IMR-90 (cell line): ENCODE measurements around the gene FN3KRP. TPM values are rescaled to one million over a fixed set of nuclear protein-coding genes. Genes with fewer than 3 reads are reported as not detected.

Experiments used
- ATAC-seq: fragments of 200-7000 bp; cut with Tn5 transposase; 2 replicates; pipeline ENCODE4 v1.9.1; 2020; ENCODE audit warnings: low read depth, mild to moderate bottlenecking, moderate library complexity
- BruUV-seq: library from RNA; stranded (reverse); fragments of 400-500 nt; replicated peaks from 2 replicates; lab custom pipeline; 2021; lab: Mats Ljungman, UMichigan
- CTCF ChIA-PET: fragments of 300-600 bp; formaldehyde crosslinking; extraction: SDS; loops from one replicate; lab custom pipeline; 2021; ENCODE audit warnings: antibody characterized with exemption; lab: Yijun Ruan, JAX
- POLR2A ChIA-PET: fragments of 300-600 bp; sonication (Branson Sonifier 250); formaldehyde crosslinking; loops from one replicate; lab custom pipeline; 2022; ENCODE audit warnings: antibody characterized with exemption; ENCODE audit not compliant: unreplicated experiment; lab: Charles Lee
- DNase-seq: peaks from one replicate; pipeline ENCODE4 v3.0.0; 2013
- H2AFZ ChIP-seq: replicated peaks from 2 replicates; pipeline ENCODE3; 2013; ENCODE audit warnings: low read length, mild to moderate bottlenecking; ENCODE audit not compliant: poor library complexity
- H2AK5ac ChIP-seq: 2 replicates; pipeline ENCODE4 v1.6.1; 2013; ENCODE audit warnings: low read depth, low read length, inconsistent platforms
- H2AK9ac ChIP-seq: replicated peaks from 2 replicates; pipeline ENCODE3; 2013; ENCODE audit warnings: mild to moderate bottlenecking, low read depth, low read length, moderate library complexity; ENCODE audit not compliant: poor library complexity
- H2BK120ac ChIP-seq: 2 replicates; pipeline ENCODE4 v1.6.1; 2013; ENCODE audit warnings: low read depth, low read length, inconsistent platforms
- H2BK15ac ChIP-seq: 3 replicates; pipeline ENCODE4 v1.6.1; 2013; ENCODE audit warnings: low read depth, low read length, inconsistent platforms
- H2BK20ac ChIP-seq: 2 replicates; pipeline ENCODE4 v1.6.1; 2013; ENCODE audit warnings: low read depth, mild to moderate bottlenecking, inconsistent platforms, low read length, moderate library complexity
- H2BK5ac ChIP-seq: 2 replicates; pipeline ENCODE4 v1.6.1; 2013; ENCODE audit warnings: mild to moderate bottlenecking, low read depth, low read length, inconsistent platforms; ENCODE audit not compliant: poor library complexity, severe bottlenecking
- H3K14ac ChIP-seq: replicated peaks from 2 replicates; pipeline ENCODE4 v1.6.1; 2013; ENCODE audit warnings: low read depth, low read length, inconsistent platforms
- H3K18ac ChIP-seq: 2 replicates; pipeline ENCODE4 v1.6.1; 2013; ENCODE audit warnings: low read depth, low read length, control low read depth
- H3K23ac ChIP-seq: 2 replicates; pipeline ENCODE4 v1.6.1; 2013; ENCODE audit warnings: low read depth, low read length, inconsistent platforms
- H3K27ac ChIP-seq: 2 replicates; pipeline ENCODE4 v1.5.1; 2013; ENCODE audit warnings: mild to moderate bottlenecking, control low read depth, low read length; ENCODE audit not compliant: insufficient read depth
- H3K27me3 ChIP-seq: 2 replicates; pipeline ENCODE4 v1.6.1; 2013; ENCODE audit warnings: low read length; ENCODE audit not compliant: control insufficient read depth, insufficient read depth
- H3K36me3 ChIP-seq: 2 replicates; pipeline ENCODE4 v1.6.1; 2013; ENCODE audit warnings: low read length, mixed read lengths; ENCODE audit not compliant: control insufficient read depth, insufficient read depth
- H3K4ac ChIP-seq: 2 replicates; pipeline ENCODE4 v1.6.1; 2013; ENCODE audit warnings: low read depth, low read length, inconsistent platforms
- H3K4me1 ChIP-seq: 2 replicates; pipeline ENCODE4 v1.6.1; 2013; ENCODE audit warnings: low read length, mixed read lengths; ENCODE audit not compliant: control insufficient read depth, insufficient read depth
- H3K4me2 ChIP-seq: 2 replicates; pipeline ENCODE4 v1.6.1; 2013; ENCODE audit warnings: low read depth, mild to moderate bottlenecking, control low read depth, low read length, moderate library complexity
- H3K4me3 ChIP-seq: 2 replicates; pipeline ENCODE4 v1.5.1; 2013; ENCODE audit warnings: low read depth, mild to moderate bottlenecking, control low read depth, low read length, moderate library complexity; ENCODE audit not compliant: insufficient read depth
- H3K56ac ChIP-seq: 2 replicates; pipeline ENCODE4 v1.6.1; 2013; ENCODE audit warnings: low read length, inconsistent platforms; ENCODE audit not compliant: insufficient read depth; ENCODE audit errors: extremely low read depth
- H3K79me1 ChIP-seq, 2 experiments: 2 replicates each; pipeline ENCODE4 v1.6.1; 2013; ENCODE audit warnings: low read length in 2 of 2, inconsistent platforms in 1 of 2, low read depth in 1 of 2
- H3K9ac ChIP-seq: 2 replicates; pipeline ENCODE4 v1.6.1; 2013; ENCODE audit warnings: low read depth, low read length, control low read depth
- H3K9me1 ChIP-seq: 2 replicates; pipeline ENCODE4 v1.6.1; 2013; ENCODE audit warnings: low read length, inconsistent platforms; ENCODE audit not compliant: insufficient read depth
- H3K9me3 ChIP-seq: 2 replicates; pipeline ENCODE4 v1.6.1; 2013; ENCODE audit warnings: low read length; ENCODE audit not compliant: control insufficient read depth, insufficient read depth
- H4K20me1 ChIP-seq: 2 replicates; pipeline ENCODE4 v1.6.1; 2013; ENCODE audit warnings: low read length, inconsistent platforms; ENCODE audit not compliant: insufficient read depth
- H4K5ac ChIP-seq: 2 replicates; pipeline ENCODE4 v1.6.1; 2013; ENCODE audit warnings: mild to moderate bottlenecking, low read depth, low read length, control low read depth
- H4K8ac ChIP-seq, 2 experiments: 2 replicates each; pipeline ENCODE4 v1.6.1; 2013; ENCODE audit warnings: low read depth in 2 of 2, low read length in 2 of 2, control low read depth in 1 of 2, inconsistent platforms in 1 of 2
- H4K91ac ChIP-seq: 2 replicates; pipeline ENCODE4 v1.6.1; 2013; ENCODE audit warnings: low read depth, low read length, inconsistent platforms; ENCODE audit not compliant: insufficient read depth
- BHLHE40 ChIP-seq: fragments of 150-350 bp; IDR thresholded peaks from 2 replicates; pipeline ENCODE4 v1.6.1; 2016; ENCODE audit warnings: mild to moderate bottlenecking, low read depth, low read length
- FOS ChIP-seq: fragments of 150-350 bp; IDR thresholded peaks from 2 replicates; pipeline ENCODE4 v1.6.1; 2016; ENCODE audit warnings: low read depth, low read length
- MAFK ChIP-seq: IDR thresholded peaks from 2 replicates; pipeline ENCODE4 v1.6.1; 2012; ENCODE audit warnings: low read depth, low read length, improper control_type of control experiment
- MAZ ChIP-seq: IDR thresholded peaks from 2 replicates; pipeline ENCODE4 v1.6.1; 2012; ENCODE audit warnings: low read depth, mild to moderate bottlenecking, low read length, improper control_type of control experiment, moderate library complexity, borderline replicate concordance
- POLR2A ChIP-seq: IDR thresholded peaks from 2 replicates; pipeline ENCODE4 v1.6.1; 2012; ENCODE audit warnings: mild to moderate bottlenecking, low read depth, low read length
- RAD21 ChIP-seq: IDR thresholded peaks from 2 replicates; pipeline ENCODE4 v1.6.1; 2012; ENCODE audit warnings: low read length, improper control_type of control experiment
- RCOR1 ChIP-seq: IDR thresholded peaks from 2 replicates; pipeline ENCODE4 v1.6.1; 2012; ENCODE audit warnings: mild to moderate bottlenecking, low read length, improper control_type of control experiment; ENCODE audit not compliant: insufficient replicate concordance
- SMC3 ChIP-seq: fragments of 150-350 bp; IDR thresholded peaks from 2 replicates; pipeline ENCODE4 v1.6.1; 2016; ENCODE audit warnings: low read depth, mild to moderate bottlenecking, antibody characterized with exemption, low read length, moderate library complexity
- WGBS, 2 experiments: methylation state at CpG; one replicate each; pipeline versions ENCODE4 v1.1.5 to v1.1.7; 2013; ENCODE audit warnings: missing lambda C conversion rate in 2 of 2; ENCODE audit not compliant: insufficient read length in 1 of 2; ENCODE audit errors: extremely low coverage in 2 of 2; 5-methylcytosine and 5-hydroxymethylcytosine counted together
- dilution Hi-C: fragments of 300-500 bp; cut with HindIII; formaldehyde crosslinking; loops from one replicate; pipeline ENCODE4 v1.14.3; 2018; ENCODE audit warnings: low sequenced_read_pairs; ENCODE audit not compliant: unreplicated experiment
- in situ Hi-C: fragments of 300-500 bp; cut with MboI; formaldehyde crosslinking; loops from 3 replicates; pipeline ENCODE4 v1.14.3; 2019; ENCODE audit warnings: low sequenced_read_pairs, inconsistent platforms, mixed read lengths
- intact Hi-C: fragments of 100-400 bp; cut with micrococcal nuclease; formaldehyde crosslinking; loops from 2 replicates; pipeline ENCODE4 v1.10.0; 2022
- polyA plus RNA-seq, 3 experiments: library from polyadenylated mRNA; depleted of rRNA; stranded (reverse); fragments of >200 nt; gene quantifications; 2 replicates each; pipeline ENCODE4 v1.2.3, GENCODE V29; 2012; ENCODE audit warnings: low replicate concordance in 1 of 3
- total RNA-seq: library from RNA; depleted of rRNA; stranded (reverse); fragments of >200 nt; gene quantifications from 2 replicates; pipeline ENCODE4 v1.2.3, GENCODE V29; 2012
- TF ChIP-seq, protein P1 (sequence below): fragments of 150-350 bp; IDR thresholded peaks from 2 replicates; pipeline ENCODE4 v1.6.1; 2017; ENCODE audit warnings: mild to moderate bottlenecking, antibody characterized with exemption, low read length, low read depth
- TF ChIP-seq, protein P2 (sequence below): conservative IDR thresholded peaks from 2 replicates; pipeline ENCODE4 v1.5.1; 2012; ENCODE audit warnings: mild to moderate bottlenecking, low read depth, low read length, improper control_type of control experiment

The FN3KRP gene
- total and polyA plus RNA-seq, 2 of the 4 experiments (the other 2 are of a cell fraction) = 18.6 to 20.3 TPM

DNA sequence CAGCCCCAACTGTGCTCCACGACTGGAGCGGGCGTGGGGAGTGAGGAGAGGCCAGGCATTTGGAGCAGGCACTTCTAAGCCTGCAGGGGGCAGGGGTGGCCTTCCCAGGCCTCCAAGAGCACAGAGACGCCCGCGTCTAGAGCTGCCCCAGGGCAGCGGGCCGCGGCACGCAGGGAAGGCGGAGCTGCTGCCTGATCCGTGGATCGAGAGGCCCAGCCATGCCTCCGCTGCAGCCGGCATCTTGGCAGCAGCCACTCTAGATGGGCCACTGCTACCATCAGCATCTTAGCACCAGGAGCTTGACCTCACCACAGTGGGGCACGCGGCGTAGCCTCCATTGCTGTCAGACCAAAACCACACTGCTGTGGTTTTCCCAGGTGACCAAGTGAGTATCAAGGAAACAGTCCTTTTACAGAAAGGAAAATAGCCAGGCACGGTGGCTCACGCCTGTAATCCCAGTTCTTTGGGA, 47.8 kb upstream of the FN3KRP start:
- ATAC-seq (peak; percentile 95), DNase-seq (peak; percentile 44)
- BruUV-seq = no TSS peak
- no peaks in the 10 kb centered on the region for H3K27me3 ChIP-seq
- H2BK5ac ChIP-seq = no peak overlapping the region
- H3K4me3 ChIP-seq = no peak overlapping the region
- H2BK20ac ChIP-seq = no peak overlapping the region
- 36% methylated on average over 13 of the region's 20 CpGs; no CpG with 5 or more reads in 1 of the 2 experiments for WGBS, 2 experiments
- no peak overlapping the region for H2AK5ac ChIP-seq
- no peak for TF ChIP-seq FOS
- TF ChIP-seq, protein P1, sequence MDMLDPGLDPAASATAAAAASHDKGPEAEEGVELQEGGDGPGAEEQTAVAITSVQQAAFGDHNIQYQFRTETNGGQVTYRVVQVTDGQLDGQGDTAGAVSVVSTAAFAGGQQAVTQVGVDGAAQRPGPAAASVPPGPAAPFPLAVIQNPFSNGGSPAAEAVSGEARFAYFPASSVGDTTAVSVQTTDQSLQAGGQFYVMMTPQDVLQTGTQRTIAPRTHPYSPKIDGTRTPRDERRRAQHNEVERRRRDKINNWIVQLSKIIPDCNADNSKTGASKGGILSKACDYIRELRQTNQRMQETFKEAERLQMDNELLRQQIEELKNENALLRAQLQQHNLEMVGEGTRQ = no peak
- TF ChIP-seq MAFK = no peak
- TF ChIP-seq, protein P2, sequence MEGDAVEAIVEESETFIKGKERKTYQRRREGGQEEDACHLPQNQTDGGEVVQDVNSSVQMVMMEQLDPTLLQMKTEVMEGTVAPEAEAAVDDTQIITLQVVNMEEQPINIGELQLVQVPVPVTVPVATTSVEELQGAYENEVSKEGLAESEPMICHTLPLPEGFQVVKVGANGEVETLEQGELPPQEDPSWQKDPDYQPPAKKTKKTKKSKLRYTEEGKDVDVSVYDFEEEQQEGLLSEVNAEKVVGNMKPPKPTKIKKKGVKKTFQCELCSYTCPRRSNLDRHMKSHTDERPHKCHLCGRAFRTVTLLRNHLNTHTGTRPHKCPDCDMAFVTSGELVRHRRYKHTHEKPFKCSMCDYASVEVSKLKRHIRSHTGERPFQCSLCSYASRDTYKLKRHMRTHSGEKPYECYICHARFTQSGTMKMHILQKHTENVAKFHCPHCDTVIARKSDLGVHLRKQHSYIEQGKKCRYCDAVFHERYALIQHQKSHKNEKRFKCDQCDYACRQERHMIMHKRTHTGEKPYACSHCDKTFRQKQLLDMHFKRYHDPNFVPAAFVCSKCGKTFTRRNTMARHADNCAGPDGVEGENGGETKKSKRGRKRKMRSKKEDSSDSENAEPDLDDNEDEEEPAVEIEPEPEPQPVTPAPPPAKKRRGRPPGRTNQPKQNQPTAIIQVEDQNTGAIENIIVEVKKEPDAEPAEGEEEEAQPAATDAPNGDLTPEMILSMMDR = peak; percentile 52
- peak; percentile 68 for TF ChIP-seq RAD21
- TF ChIP-seq POLR2A = no peak
- peak; percentile 45 for TF ChIP-seq SMC3
- no peak for TF ChIP-seq MAZ
- TF ChIP-seq RCOR1 = no peak
- TF ChIP-seq BHLHE40 = no peak
- H4K91ac ChIP-seq = no peak overlapping the region
- no peak overlapping the region for H2BK120ac ChIP-seq
- no peak overlapping the region for H3K56ac ChIP-seq
- peak overlapping the region in 1 of 2 experiments; percentile 31; a peak in 1 of 4 replicates for H4K8ac ChIP-seq
- H3K23ac ChIP-seq = no peak overlapping the region
- no peaks in the 10 kb centered on the region for H3K9me1 ChIP-seq
- no peak overlapping the region for H3K4ac ChIP-seq
- H3K14ac ChIP-seq = no peak overlapping the region
- no peaks in the 10 kb centered on the region for H3K9me3 ChIP-seq
- no peaks in the 10 kb centered on the region for H3K4me1 ChIP-seq
- in situ Hi-C loops = no loop called here
- H2AFZ ChIP-seq = peak overlapping the region; percentile 75
- dilution Hi-C loops = no loop called here
- no peak overlapping the region for H3K27ac ChIP-seq
- H3K9ac ChIP-seq = peak overlapping the region; percentile 6; the same call in 1 of the 2 replicates
- no peaks in the 10 kb centered on the region for H3K79me1 ChIP-seq
- H4K5ac ChIP-seq = no peak overlapping the region
- ChIA-PET CTCF (interaction anchor here (0.5 kb wide), 1 partner anchor 176 kb away, joined by 3 read pairs; no protein-coding TSS in a partner anchor), POLR2A (no interaction called here)
- no peak overlapping the region for H2BK15ac ChIP-seq
- H3K36me3 ChIP-seq = no peaks in the 10 kb centered on the region; the same call in 1 of the 2 replicates
- 0 out of 2 replicates have a peak overlapping the region, but pooled peaks have one; percentile 26 for H3K4me2 ChIP-seq
- H4K20me1 ChIP-seq = no peaks in the 10 kb centered on the region
- peak overlapping the region; percentile 28 for H2AK9ac ChIP-seq
- no peak overlapping the region for H3K18ac ChIP-seq
- intact Hi-C loops = loop anchor here (2.0 kb wide), 1 partner anchor 98 kb away; no protein-coding TSS in a partner anchor
